Astrocyte (in vitro differentiated cells and primary cell): ENCODE results near the gene ISCU.

Source experiments
- CTCF ChIP-seq: IDR thresholded peaks from 2 replicates; pipeline ENCODE4 v1.5.1; 2011; ENCODE audit warnings: low read depth, mild to moderate bottlenecking, inconsistent platforms, low read length, moderate library complexity; ENCODE audit not compliant: insufficient read depth
- EZH2 ChIP-seq: IDR thresholded peaks from 2 replicates; pipeline ENCODE4 v1.6.1; 2012; ENCODE audit warnings: mild to moderate bottlenecking, low read length, inconsistent platforms; ENCODE audit not compliant: insufficient read depth

GRCh38 chr12:108602976-108603704, 40.7 kb downstream of the ISCU start:
- TF ChIP-seq CTCF: no peak
- TF ChIP-seq EZH2: no peak
